NCI-H2196 treated with DMSO at 0.1 percent for 48 hours (cell line): Measurements from ENCODE around the gene PHF10.
"Not testable (repeated sequence)": the region's sequence is repeated elsewhere in the genome, so short reads cannot be mapped to it uniquely, and the experiment has no call there.

Experiments used
- DNase-seq: peaks from one replicate; lab custom pipeline; 2025; ENCODE audit not compliant: unreplicated experiment; lab: John Stamatoyannopoulos, UW

Gene PHF10

DNA sequence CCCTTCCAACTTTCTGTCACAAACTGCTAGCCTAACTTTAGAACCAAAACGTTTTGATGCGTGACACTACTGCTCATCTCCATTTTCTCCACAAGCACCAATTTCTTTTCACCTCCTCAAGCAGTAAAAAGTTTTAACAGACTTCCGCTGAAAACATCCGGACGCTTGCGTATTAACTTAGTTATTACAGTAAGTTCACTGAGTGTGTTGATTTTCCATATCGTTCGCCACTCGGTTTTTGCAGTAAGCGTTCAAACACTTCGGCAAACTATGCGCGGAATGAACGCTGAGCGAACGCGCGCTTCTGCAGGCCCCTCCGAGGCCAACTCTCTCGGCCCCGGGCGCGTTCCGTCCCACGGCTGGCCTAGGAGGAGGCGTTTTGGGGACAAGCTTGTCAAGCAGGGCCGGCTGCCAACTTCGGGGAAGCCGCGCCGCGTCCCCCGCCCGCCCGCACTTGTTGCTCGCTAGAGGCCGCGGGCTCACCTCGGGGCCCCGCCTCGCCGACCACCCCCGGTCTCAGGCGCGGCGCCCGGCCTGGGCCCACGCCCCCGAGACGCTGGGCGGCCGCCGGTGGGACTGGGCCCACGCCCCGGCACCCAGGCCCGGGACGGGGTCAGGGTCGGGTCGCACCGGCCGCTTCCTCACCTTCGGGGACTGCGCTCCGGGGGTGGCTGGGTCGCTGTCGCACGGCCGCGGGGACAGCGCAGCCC is 945 bp downstream of the PHF10 start:
- DNase-seq = no peak

DNA sequence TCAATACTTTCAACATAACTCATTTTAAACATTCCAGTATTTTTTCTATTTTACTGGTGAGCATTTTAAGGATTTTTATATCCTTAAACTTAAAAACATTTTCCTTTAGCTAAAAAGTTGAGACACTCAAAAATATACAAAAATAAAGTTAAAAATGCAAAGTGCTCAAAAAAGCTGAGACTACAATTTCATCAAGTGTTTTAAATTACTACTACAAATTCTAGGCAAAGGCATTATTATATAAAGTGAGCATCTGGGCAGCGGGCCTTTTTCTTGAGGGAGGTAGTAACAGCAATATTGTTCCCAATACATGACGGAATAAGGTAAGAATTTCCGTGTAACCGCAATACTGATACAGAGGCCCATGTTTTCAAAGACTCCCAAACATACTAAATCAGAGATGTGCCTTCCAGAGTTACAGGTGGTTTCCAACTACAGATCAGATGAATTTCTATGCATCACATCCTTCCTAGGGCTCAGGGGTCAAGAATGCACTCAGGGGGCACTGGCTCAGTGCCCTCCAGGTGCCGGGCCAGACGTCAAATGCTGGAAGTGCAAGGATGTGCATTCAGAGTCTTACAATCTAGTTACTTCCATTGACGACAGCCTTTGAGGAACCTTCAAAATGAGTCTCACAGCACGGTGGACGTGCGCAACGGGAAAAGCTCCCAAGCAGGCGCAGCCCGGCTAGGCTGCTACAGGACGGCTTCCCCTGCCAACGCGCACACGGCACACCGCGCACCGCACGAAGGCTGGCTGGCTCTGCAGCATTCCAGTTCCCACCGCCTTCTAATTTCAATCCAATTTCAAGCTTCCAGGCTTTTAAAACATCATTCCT is 1.7 kb downstream of the PHF10 start:
- no peak for DNase-seq

DNA sequence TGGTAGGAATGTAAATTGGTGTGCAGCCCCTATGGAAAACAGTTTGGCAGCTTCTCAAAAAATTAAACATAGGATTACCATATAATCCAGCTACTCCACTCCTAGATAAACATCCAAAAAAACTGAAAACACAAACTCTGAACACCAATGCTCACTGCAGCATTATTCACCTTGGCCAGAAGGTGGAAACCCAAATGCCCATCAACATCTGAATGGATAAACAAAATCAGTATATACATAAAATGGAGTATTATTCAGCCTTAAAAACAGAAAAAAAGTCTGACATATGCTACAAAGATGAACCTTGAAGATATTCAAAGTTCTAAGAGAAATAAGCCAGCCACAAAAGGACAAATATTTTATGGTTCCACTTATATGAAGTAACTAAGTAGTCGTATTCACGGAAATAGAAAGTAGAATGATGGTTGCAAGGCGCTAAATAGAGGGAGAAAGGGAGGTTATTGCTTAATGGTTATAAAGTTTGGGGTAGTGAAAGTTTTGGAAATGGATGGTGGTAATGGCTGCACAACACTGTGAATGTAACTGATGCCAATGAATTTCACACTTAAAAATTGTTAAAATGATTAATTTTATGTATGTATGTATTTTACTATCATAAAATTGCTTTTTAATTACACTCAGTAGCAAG is 4.0 kb downstream of the PHF10 start:
- no peak for DNase-seq

DNA sequence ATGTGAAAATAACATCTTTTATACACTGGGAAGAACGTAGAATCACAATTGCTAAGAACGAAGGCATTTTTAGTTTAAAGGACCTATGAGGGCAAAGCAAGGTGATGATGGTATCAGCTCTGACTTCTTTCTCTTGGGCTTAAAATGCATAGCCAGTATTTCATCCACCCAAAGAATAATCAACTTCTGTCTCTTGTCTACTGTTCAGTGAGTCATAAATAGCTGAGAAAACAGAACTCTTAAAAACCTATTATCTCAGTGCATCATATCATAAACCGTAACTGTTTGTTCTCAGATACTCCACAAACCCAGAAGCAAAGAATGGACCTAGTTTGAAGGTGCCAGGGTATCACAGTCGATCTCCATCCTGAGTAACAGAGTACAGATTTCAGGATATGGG is 5.2 kb downstream of the PHF10 start:
- no peak for DNase-seq

DNA sequence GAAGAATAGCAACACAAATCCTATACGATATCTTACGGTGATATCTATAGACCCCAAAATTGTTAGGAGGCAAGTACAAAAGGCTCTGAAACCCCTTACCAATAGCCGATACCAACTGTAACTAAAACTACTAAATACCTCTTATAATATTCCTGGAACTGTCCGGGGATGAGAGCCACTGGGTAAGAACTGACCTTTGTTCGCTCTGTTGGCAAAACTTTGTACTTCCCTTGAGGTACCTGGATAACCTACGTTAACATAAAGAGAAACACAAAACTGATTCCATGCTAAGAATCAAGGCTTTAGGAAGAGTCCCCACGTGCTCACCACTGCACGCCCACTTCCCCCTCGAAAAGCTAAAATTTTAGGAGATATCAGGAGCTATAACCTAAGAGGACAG is 9.7 kb downstream of the PHF10 start:
- no peak for DNase-seq

DNA sequence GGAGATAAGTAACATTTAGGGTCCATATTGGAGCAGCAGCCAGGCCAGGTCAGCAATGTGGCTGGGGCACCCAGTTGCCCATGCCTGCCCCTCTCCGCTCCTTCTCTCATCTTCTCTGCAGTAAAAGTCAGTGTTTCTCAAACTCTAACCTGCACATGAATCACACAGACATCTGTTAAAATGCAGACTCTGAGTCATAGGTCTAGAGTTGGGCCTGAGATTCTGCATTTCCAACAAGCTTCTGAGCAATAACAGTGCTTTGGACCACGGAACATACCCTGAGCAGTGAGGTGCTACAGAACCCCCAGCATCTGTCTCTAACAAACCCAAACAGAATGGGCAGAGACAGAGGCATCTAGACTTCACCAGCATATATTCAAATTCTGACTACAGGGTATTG is 10.1 kb downstream of the PHF10 start:
- DNase-seq = no peak

DNA sequence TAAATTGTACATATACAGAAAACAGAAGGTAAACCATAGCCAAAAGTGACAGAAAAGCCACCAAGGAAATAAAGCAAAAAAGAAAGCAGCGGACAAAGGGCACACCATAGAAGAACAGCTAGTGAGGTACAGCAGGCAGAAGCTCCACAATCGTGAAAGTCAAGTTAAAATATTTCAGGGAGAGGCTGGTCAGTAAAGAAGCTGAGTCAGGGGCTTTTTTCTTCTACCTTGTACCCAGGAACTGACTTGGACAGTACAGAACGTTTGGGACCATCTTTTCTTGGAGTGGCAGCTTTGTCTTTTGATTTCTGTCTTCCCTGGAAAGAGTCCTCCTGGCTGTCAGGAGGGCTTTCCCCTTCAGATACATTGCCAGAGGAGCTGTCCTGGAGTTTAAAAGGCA is 14.3 kb downstream of the PHF10 start:
- DNase-seq = no peak

DNA sequence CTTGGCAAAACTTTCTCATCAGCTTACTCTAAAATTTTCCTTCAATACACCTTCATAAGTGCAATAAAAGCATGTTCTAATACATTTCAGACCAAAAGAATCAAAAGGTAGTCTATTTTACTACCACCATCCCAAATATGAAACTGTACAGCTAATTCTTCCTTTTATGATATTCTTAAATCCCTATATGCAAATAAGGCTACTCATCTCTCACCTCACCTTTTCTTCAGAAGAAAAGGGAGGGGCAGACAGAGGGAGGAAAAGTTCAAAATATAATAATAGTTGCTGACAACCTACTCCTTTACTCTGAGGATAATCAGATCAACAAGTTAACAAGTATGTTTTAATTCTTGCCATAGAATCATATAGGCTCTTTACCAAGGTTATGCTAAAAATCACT is 15.0 kb downstream of the PHF10 start:
- DNase-seq = no peak

DNA sequence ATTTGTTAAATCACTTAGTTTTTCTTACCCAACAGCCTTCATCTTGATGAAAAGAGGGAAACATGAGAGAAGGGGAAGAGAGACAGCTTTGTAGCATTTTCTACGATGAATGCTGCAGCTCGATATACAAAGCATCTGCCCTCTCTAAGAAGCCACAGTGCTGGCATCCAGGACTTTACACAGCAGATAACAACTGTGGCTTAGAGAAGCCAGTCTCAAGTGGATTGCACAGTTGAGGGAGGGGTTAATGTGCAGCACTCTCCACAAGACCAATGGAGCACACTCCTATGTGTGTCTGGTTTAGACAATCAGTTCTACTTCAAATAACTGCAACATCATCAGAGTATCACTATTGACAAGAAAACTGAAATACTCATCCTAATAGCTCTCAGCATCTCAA is 16.5 kb downstream of the PHF10 start:
- no peak for DNase-seq

DNA sequence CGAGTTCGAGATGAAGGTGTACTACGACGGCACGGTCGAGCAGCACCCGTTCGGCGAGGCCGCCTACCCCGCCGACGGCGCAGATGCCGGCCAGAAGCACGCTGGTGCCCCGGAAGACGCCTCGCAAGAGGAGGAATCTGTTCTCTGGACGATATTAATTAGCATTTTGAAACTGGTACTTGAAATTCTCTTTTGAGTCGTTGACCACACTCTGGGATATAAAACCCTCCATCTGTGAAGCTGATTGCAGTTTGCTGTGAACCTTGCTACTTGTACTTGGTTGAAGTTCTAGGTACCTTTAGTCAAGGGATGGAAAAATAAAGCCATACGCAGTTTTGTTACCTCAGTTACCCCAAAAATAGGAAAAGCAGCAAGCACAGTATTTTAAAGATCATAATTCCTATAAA is 21.5 kb downstream of the PHF10 start:
- no peak for DNase-seq

DNA sequence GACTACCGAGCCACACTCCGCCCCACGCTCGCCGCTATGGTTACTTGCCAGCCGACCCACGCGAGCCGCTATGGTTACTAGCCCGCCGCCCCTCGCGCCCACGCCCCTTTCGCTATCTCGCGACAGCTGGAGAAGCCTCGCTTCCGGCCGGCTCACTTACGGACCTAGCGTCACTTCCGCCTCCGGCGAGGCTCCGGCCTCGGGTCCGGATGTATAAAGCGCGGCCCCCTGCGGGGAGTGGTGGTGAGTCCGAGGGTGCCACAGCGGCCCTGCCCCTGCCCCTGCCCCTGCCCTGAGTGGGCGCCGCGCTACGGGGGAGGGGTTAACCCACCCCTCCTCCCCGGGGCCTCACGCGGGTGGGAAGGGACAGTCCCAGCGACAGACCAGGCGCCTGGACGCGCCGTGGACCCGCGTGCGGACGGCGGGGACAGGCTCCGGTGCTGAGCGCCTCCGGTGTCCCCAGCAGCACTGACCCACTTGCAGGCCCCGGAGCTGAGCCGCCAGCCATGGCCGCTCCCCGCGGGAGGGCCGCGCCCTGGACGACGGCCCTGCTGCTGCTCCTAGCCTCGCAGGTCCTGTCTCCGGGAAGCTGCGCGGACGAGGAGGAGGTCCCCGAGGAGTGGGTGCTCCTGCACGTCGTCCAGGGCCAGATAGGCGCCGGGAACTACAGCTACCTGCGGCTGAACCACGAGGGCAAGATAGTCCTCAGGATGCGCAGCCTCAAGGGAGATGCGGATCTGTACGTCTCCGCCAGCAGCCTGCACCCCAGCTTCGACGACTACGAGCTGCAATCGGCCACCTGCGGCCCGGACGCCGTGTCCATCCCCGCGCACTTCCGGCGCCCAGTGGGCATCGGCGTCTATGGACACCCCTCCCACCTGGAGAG is 22.1 kb downstream of the PHF10 start, which contains the start of the genes C6orf120 and WDR27:
Gene C6orf120, plus strand, starts transcription at position 173 of the 886 bp plus-strand sequence. Its CDS starts 334 bp downstream, at position 507.
Gene WDR27, minus strand, starts transcription at position 76 of the 886 bp plus-strand sequence. CDS start 13,024 bp downstream, outside the sequence.
- DNase-seq = peak; percentile 74

DNA sequence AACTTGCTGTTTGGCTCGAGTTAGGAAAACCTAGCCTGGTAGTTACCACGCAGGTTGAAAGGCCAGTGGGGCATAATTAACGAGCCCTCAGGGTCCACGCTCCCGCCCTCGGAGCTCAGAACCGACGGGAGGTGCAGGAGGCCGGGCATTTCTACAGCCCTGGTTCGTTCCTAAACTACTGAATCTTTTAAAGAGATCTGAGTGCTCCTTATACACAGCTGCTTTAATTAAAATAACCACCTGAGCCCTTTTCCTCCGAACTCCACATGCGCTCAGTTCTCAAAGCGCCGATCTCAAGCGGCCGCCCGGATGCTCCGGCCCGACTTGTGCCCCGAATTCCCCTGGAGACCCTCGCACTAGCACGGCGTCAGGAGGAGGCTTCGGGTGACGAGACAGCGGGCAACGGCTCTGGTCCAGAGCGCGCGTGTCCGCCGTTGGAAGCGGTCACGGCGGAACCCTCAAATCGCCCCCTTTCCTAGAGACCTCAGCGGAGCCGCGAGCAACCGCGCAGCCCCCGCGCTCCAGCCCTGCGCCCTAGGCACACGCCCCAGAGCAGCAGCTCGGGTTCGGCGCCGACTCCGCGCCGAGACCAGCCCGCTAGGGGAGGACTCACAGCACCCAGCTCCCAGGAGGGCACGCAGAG is 22.9 kb downstream of the PHF10 start:
- DNase-seq = no peak

DNA sequence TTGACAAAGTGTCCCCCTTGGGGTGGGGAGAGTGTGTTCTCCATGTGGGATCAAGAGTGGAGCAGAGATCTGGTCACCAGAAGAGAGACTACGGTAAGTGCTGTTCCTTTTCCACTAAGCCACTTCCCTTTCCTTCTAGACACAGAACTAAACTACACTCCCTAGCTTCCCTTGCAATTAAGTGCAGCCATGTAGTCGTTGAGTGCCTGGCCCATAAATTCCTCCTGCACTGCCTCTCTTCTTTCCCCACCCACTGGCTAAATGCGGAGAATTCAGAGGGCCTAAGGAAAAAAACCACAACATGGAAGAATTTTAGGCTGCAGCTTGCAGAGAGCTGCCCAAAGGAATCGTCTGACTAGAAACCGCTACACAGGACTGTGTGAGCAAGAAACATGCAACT is 24.0 kb downstream of the PHF10 start:
- no peak for DNase-seq

DNA sequence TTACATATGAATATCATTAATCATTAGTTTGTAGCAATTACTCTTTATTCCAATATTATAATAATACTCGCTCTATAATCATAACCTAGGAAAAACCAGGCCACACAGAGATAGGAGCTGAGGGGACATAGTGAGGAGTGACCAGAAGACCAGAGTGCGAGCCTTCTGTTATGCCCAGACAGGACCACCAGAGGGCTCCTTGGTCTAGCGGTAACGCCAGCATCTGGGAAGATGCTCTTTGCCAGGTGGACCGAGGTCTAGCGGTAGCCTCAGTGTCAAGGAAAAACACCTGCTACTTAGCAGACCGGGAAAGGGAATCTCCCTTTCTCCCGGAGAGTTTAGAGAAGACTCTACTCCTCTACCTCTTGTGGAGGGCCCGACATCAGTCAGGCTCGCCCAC is 27.2 kb downstream of the PHF10 start:
- DNase-seq = not testable (repeated sequence)

DNA sequence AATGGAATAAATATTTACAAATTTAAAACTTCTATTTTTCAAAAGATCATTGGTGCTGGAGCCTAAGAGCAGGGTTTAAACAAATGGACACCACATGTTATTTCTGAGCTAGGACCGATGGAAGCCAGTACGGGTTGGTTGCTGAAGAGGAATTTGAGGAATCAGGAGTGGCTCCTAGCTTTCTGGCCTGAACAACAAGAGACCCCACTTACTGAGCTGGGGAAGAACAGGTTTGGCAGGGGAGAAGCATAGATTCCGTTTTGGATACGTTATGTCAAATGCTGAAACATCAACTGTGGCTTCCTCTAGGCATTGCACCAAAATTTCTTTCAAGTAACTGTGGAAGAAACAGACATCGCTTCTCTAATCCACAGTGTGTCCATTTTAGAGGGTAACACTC is 29.2 kb downstream of the PHF10 start:
- no peak for DNase-seq

DNA sequence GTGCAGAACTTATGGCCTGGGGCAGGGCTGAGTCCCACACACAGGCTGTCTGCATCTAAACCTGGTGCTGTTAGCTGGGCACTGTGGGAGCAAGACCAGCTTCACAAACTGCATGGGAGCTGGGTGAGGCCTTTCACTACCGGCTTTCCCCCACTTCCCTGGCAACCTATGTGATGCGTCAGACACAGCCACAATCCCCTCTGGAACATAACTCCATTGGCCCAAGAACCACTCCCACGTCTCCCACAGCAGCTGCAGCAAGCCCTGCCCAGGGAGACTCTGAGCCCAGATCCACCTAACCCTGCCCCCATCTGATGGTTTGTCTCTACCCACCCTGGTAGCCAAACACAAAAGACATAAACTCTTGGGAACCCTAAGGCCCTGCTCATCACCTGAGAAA is 31.8 kb downstream of the PHF10 start:
- DNase-seq = no peak

DNA sequence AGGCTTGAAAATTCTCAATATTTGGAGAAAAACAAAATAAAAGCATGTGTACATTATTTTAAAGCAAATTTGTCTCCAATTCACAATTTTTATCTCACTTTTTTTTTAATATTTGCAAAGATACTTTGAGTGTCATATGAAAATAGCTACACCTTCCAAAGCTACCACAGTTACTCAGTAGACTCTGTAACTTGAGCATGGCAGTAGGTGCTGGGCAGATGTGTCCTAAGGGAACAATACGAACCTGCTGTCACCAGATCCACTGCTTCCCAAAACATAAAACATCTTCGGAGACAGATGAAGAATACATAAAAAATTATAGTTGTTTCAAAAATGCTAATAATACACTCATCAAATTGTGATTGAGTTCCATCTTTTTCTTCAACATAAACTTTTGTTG is 33.0 kb downstream of the PHF10 start:
- DNase-seq = no peak

DNA sequence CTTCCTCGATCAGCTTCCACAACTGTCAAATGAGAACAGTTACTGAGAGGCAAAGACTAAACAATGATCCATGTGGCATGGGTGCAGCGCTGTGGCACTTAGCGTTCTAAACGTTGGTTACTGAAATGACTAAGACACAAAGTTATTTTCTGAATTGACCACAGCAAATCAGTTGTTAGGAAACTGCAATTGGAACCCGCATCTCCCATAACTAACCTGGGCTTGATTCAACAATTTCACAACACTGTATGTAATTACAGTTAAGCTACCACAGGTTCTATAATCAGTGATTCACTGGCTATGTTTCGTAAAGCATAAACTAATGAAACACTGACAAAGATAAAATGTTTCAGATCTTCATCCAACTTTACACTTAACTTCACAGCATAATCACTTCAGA is 35.0 kb downstream of the PHF10 start:
- no peak for DNase-seq

DNA sequence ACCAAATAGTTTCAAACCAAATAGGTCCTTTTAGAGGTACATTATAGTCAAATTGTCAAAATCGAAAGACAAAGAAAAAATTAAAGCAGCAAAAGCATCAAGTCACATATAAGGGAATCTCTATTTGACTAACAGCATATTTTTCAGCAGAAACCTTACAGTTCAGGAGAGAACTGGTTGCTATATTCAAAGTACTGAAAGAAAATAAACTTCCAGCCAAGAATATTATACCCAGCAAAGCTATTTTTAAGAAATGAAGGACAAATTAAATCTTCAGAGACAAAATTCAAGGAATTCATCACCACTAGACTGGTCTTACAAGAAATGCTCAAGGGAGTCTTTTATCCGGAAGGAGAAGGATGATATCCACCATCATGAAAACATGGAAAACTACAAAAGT is 38.4 kb downstream of the PHF10 start:
- no peak for DNase-seq

DNA sequence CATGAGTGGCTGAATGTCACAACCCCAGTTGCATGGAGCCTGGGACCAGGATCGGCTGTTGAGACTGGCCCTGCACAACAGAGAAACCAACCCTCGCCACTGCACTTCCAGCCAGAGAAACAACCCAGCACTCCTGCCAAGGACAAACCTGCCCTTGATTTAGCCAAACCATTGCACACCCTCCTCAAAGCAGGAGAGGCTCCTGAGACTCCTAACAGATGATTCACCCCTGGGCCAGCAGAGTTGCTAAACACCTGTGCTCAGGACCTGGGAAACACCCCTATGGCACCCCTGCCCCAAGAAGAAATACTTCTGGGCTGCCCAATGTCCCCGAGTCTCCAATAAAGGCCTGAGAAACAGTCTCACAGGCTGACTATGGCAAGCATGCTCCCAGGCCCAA is 40.2 kb downstream of the PHF10 start:
- no peak for DNase-seq
